Kidney (tissue), 14 donors: ENCODE results near the gene FAM20B. TPM values are rescaled to one million over a fixed set of nuclear protein-coding genes. Genes with fewer than 3 reads are reported as not detected.

ENCODE experiments used
- DNase-seq, 5 donors: peaks; one replicate each; pipeline ENCODE4 v3.0.0-alpha.2; 2013 to 2020
- FAIRE-seq: peaks from 2 replicates; lab custom pipeline; 2012; peaks lifted over from hg19 to GRCh38; lab: Jason Lieb, UNC
- H3K27ac ChIP-seq, 2 donors: one replicate each; pipeline ENCODE4 v1.7.0; 2013; ENCODE audit warnings: low read depth in 2 of 2, low read length in 2 of 2, inconsistent platforms in 1 of 2
- H3K27me3 ChIP-seq: one replicate; pipeline ENCODE4 v1.7.1; 2013; ENCODE audit warnings: low read length, inconsistent platforms; ENCODE audit not compliant: control insufficient read depth, insufficient read depth
- H3K36me3 ChIP-seq, 3 donors: one replicate each; pipeline versions ENCODE4 v1.7.0 to v1.7.1; 2013; ENCODE audit warnings: low read length in 3 of 3, control low read depth in 1 of 3, inconsistent platforms in 1 of 3; ENCODE audit not compliant: insufficient read depth in 3 of 3, control insufficient read depth in 2 of 3
- H3K4me1 ChIP-seq, 3 donors: one replicate each; pipeline versions ENCODE4 v1.7.0 to v1.7.1; 2013; ENCODE audit warnings: low read length in 3 of 3, inconsistent platforms in 1 of 3, low read depth in 1 of 3; ENCODE audit not compliant: control insufficient read depth in 2 of 3, insufficient read depth in 2 of 3
- H3K4me3 ChIP-seq, 3 donors: one replicate each; pipeline versions ENCODE4 v1.7.0 to v1.8.1; 2013; ENCODE audit warnings: low read length in 3 of 3, control low read depth in 1 of 3, inconsistent platforms in 1 of 3
- H3K9ac ChIP-seq, 3 donors: one replicate each; pipeline versions ENCODE4 v1.7.0 to v1.7.1; 2013; ENCODE audit warnings: low read length in 3 of 3, control low read depth in 1 of 3, inconsistent platforms in 1 of 3
- H3K9me3 ChIP-seq, 3 donors: one replicate each; pipeline versions ENCODE4 v1.7.0 to v1.7.1; 2013; ENCODE audit warnings: low read length in 3 of 3, control low read depth in 1 of 3, inconsistent platforms in 1 of 3; ENCODE audit not compliant: control insufficient read depth in 2 of 3, insufficient read depth in 1 of 3
- CTCF ChIP-seq: IDR thresholded peaks from 3 replicates; pipeline ENCODE4 v1.5.1; 2012; ENCODE audit warnings: mild to moderate bottlenecking, moderate library complexity, borderline replicate concordance; ENCODE audit not compliant: insufficient read depth; ENCODE audit errors: extremely low read depth
- intact Hi-C: fragments of 100-400 bp; cut with DNase I; formaldehyde crosslinking; loops from one replicate; pipeline ENCODE4 v1.11.1; 2022
- polyA plus RNA-seq: library from polyadenylated mRNA; stranded (reverse); fragments of 350-450 nt; fragmentation: Illumina TruSeq; extraction: RNeasy Lipid Tissue Mini Kit (QIAGEN cat#74804); gene quantifications from one replicate; pipeline ENCODE4 v1.2.3, GENCODE V29; 2014; ENCODE audit warnings: low read depth, low replicate concordance; ENCODE audit not compliant: insufficient read depth
- total RNA-seq: library from RNA; stranded (reverse); fragmentation: NEBNext Ultra II Directional; extraction: Animal tissue kit (Norgen Biotek cat#: 25700); gene quantifications from one replicate; pipeline ENCODE4 v1.2.1, GENCODE V29; 2021
- donor health status: control.
- donor health status: control.
- donor health status: control.
- donor health status: control.
- donor health status: control.
- donor health status: DM: yes; HTN: yes; CAD: no.
- donor health status: Normal renal cell carcinoma (clear cell type).

Gene FAM20B
- total and polyA plus RNA-seq, 2 donors from 2014 or later = 17.0 to 50.2 TPM

- Histone ChIP-seq H3K36me3 (no peaks in the 10 kb centered on the region), H3K4me1 (peaks cover 0 to 8% (median 5%) of the 10 kb centered on the region in 3 donors), H3K9me3 (no peaks in the 10 kb centered on the region), H3K27ac (no peak overlapping the region), H3K4me3 (no peak overlapping the region), H3K27me3 (no peaks in the 10 kb centered on the region), H3K9ac (no peak overlapping the region)
- intact Hi-C loops = no loop called here
- DNase-seq (no peak), FAIRE-seq (no peak)
- no peak for TF ChIP-seq CTCF
Measured at GRCh38 chr1:179014123-179014522, 11.6 kb upstream of the FAM20B start.

GRCh38 chr1:179015396-179015795 is 10.3 kb upstream of the FAM20B start:
- Histone ChIP-seq H3K4me1 (peaks cover 0 to 8% (median 5%) of the 10 kb centered on the region in 3 donors), H3K9me3 (no peaks in the 10 kb centered on the region), H3K36me3 (no peaks in the 10 kb centered on the region), H3K4me3 (no peak overlapping the region), H3K27me3 (no peaks in the 10 kb centered on the region), H3K27ac (no peak overlapping the region), H3K9ac (no peak overlapping the region)
- DNase-seq (no peak), FAIRE-seq (no peak)
- TF ChIP-seq CTCF = no peak
- intact Hi-C loops = no loop called here

GRCh38 chr1:179016706-179017382 is 8.8 kb upstream of the FAM20B start:
- H3K4me3 ChIP-seq = no peak overlapping the region
- intact Hi-C loops = no loop called here

More at GRCh38 chr1:179016706-179017382, 8.8 kb upstream of the FAM20B start:
- Histone ChIP-seq H3K9ac (no peak overlapping the region), H3K9me3 (no peaks in the 10 kb centered on the region), H3K27ac (peak overlapping the region in 1 of 2 donors; percentile 21), H3K4me1 (peaks cover 0 to 8% (median 5%) of the 10 kb centered on the region in 3 donors), H3K36me3 (no peaks in the 10 kb centered on the region), H3K27me3 (no peaks in the 10 kb centered on the region)
- FAIRE-seq (no peak), DNase-seq (peak; percentile 36 to 95 (median 55))
- TF ChIP-seq CTCF = no peak
